GM21786 (cell line): ENCODE measurements around the gene PITRM1.

Source experiments
- ATAC-seq: cut with Tn5 transposase; IDR thresholded peaks from one replicate; pipeline ENCODE4 v1.9.1; 2021; ENCODE audit not compliant: unreplicated experiment

The PITRM1 gene

GRCh38 chr10:3166496-3167290 lies 5.9 kb downstream of the PITRM1 start:
- ATAC-seq, result no peak

GRCh38 chr10:3165196-3165595 lies 7.4 kb downstream of the PITRM1 start:
- no peak for ATAC-seq

- no peak for ATAC-seq
Observed at GRCh38 chr10:3163879-3164278, 8.7 kb downstream of the PITRM1 start.

- ATAC-seq, result no peak
Observed at GRCh38 chr10:3162533-3162932, 10.0 kb downstream of the PITRM1 start.

- no peak for ATAC-seq
Observed at GRCh38 chr10:3159152-3159551, 13.4 kb downstream of the PITRM1 start.

- no peak for ATAC-seq
Observed at GRCh38 chr10:3154666-3155065, 17.9 kb downstream of the PITRM1 start.

- ATAC-seq, result no peak
Observed at GRCh38 chr10:3152566-3152935, 20.0 kb downstream of the PITRM1 start.

- no peak for ATAC-seq
Observed at GRCh38 chr10:3151889-3152565, 20.6 kb downstream of the PITRM1 start.

GRCh38 chr10:3150961-3151360 lies 21.6 kb downstream of the PITRM1 start:
- no peak for ATAC-seq

GRCh38 chr10:3150366-3150765 lies 22.2 kb downstream of the PITRM1 start:
- ATAC-seq, result no peak

GRCh38 chr10:3149918-3150317 lies 22.7 kb downstream of the PITRM1 start:
- ATAC-seq, result no peak

GRCh38 chr10:3148994-3149393 lies 23.6 kb downstream of the PITRM1 start:
- ATAC-seq, result no peak

- ATAC-seq, result no peak
Observed at GRCh38 chr10:3148041-3148440, 24.5 kb downstream of the PITRM1 start.

GRCh38 chr10:3147117-3147820 lies 25.3 kb downstream of the PITRM1 start:
- no peak for ATAC-seq

GRCh38 chr10:3146289-3146688 lies 26.3 kb downstream of the PITRM1 start:
- no peak for ATAC-seq

GRCh38 chr10:3145366-3145765 lies 27.2 kb downstream of the PITRM1 start:
- no peak for ATAC-seq

GRCh38 chr10:3143791-3144434 lies 28.7 kb downstream of the PITRM1 start:
- ATAC-seq, result no peak

- no peak for ATAC-seq
Observed at GRCh38 chr10:3143366-3143765, 29.2 kb downstream of the PITRM1 start.

GRCh38 chr10:3142146-3142875 lies 30.3 kb downstream of the PITRM1 start:
- no peak for ATAC-seq

GRCh38 chr10:3141351-3142005 lies 31.1 kb downstream of the PITRM1 start:
- ATAC-seq, result no peak
